Measurements from ENCODE around the gene GBA2. TPM values are rescaled to one million over a fixed set of nuclear protein-coding genes. Genes with fewer than 3 reads are reported as not detected.

Gene GBA2
- total RNA-seq, 6 donors from 2014 or later = 60.4 to 189 (median 77.0) TPM

DNA sequence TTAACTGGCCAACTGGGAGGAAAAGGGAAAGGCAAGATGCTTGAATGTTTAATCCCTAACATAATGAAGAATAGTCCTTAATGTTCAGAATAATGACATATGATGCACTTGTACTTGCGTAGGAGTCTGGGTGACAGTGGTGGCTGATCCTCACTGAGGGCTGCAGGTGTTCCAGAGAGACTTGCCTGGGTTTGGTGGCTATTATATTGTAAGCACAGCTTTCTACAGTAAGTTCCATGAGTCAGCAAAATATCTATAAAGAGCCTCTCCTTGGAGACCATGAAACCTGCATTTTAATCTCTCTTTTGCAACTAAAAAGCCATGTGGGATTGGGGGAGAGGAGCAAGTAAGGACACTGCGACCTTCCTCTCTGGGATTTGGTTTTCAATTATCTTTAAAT is 40.5 kb upstream of the GBA2 start:
- Histone ChIP-seq H3K36me3 (peaks cover 0 to 5% (median 0%) of the 10 kb centered on the region in 4 donors), H3K4me3 (no peak overlapping the region), H3K4me1 (peaks cover 23 to 32% (median 28%) of the 10 kb centered on the region in 4 donors), H3K27ac (no peak overlapping the region), H3K27me3 (no peaks in the 10 kb centered on the region), H3K9me3 (no peaks in the 10 kb centered on the region)
- TF ChIP-seq POLR2A (IDR thresholded peaks at IDR 0.05) = no peak
- TF ChIP-seq, protein P1, sequence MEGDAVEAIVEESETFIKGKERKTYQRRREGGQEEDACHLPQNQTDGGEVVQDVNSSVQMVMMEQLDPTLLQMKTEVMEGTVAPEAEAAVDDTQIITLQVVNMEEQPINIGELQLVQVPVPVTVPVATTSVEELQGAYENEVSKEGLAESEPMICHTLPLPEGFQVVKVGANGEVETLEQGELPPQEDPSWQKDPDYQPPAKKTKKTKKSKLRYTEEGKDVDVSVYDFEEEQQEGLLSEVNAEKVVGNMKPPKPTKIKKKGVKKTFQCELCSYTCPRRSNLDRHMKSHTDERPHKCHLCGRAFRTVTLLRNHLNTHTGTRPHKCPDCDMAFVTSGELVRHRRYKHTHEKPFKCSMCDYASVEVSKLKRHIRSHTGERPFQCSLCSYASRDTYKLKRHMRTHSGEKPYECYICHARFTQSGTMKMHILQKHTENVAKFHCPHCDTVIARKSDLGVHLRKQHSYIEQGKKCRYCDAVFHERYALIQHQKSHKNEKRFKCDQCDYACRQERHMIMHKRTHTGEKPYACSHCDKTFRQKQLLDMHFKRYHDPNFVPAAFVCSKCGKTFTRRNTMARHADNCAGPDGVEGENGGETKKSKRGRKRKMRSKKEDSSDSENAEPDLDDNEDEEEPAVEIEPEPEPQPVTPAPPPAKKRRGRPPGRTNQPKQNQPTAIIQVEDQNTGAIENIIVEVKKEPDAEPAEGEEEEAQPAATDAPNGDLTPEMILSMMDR (IDR thresholded peaks at IDR 0.05) = no peak
- ATAC-seq (ENCODE audit: low FRiP score in 2 of 2) (no peak), DNase-seq (no peak)
- 91 to 98% methylated on average over 2 of the region's 2 CpGs for WGBS, 2 donors

DNA sequence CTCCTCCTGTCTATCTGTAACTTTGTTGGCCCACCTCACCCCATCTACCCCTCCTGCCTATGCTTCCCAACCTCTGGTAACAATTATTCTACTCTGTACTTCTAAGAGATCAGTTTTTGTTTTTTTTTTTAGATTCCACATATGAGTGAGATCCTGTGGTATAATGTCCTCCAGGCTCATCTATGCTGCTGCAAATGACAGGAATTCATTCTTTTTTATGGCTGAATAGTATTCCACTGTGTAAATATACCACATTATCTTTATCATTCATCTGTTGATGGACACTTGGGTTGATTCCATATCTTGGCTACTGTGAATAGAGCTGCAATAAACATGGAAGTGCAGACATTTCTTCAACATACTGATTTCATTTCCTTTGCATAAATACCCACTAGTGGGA is 34.4 kb upstream of the GBA2 start:
- peaks cover 0 to 5% (median 0%) of the 10 kb centered on the region in 4 donors for H3K36me3 ChIP-seq
- no peaks in the 10 kb centered on the region for H3K27me3 ChIP-seq
- no peaks in the 10 kb centered on the region for H3K4me1 ChIP-seq
- TF ChIP-seq, protein P1 (IDR thresholded peaks at IDR 0.05) = no peak
- no peak for TF ChIP-seq POLR2A (IDR thresholded peaks at IDR 0.05)
- no peak for TF ChIP-seq POLR2AphosphoS5 (IDR thresholded peaks at IDR 0.05)
- no peak for TF ChIP-seq EP300 (IDR thresholded peaks at IDR 0.05)
- DNase-seq (no peak), ATAC-seq (ENCODE audit: low FRiP score in 2 of 2) (no peak)
- H3K27ac ChIP-seq = no peak overlapping the region
- no peaks in the 10 kb centered on the region for H3K9me3 ChIP-seq
- no peak overlapping the region for H3K4me3 ChIP-seq

DNA sequence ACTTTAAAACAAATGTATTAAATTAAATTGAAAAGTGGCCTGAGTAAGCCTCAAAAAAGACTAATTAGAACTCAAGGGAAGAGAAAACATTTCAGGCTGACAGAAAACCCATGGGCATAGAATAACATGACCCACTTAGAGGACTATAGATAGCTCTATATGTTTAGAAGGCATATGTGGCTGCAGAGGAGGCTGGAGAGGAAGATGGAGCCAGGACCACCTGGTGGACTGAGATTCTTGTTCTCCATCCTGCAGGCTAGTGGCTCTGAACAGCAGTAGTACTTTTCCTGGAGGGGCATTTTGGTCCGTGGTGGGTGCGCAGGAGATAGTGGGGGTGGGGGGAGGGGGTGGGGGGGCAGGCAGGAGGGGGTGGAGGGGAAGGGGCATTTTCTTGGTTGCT is 32.0 kb upstream of the GBA2 start:
- Histone ChIP-seq H3K9me3 (no peaks in the 10 kb centered on the region), H3K4me1 (no peaks in the 10 kb centered on the region), H3K4me3 (no peak overlapping the region), H3K27me3 (no peaks in the 10 kb centered on the region), H3K27ac (no peak overlapping the region), H3K36me3 (peaks cover 0 to 5% (median 0%) of the 10 kb centered on the region in 4 donors)
- WGBS, 2 donors = 75 to 80% methylated on average over 1 to 2 of the region's 2 CpGs
- ATAC-seq (ENCODE audit: low FRiP score in 2 of 2) (no peak), DNase-seq (no peak)
- no peak for TF ChIP-seq POLR2AphosphoS5 (IDR thresholded peaks at IDR 0.05)
- TF ChIP-seq, protein P1 (IDR thresholded peaks at IDR 0.05) = no peak
- no peak for TF ChIP-seq POLR2A (IDR thresholded peaks at IDR 0.05)
- TF ChIP-seq EP300 (IDR thresholded peaks at IDR 0.05) = no peak

DNA sequence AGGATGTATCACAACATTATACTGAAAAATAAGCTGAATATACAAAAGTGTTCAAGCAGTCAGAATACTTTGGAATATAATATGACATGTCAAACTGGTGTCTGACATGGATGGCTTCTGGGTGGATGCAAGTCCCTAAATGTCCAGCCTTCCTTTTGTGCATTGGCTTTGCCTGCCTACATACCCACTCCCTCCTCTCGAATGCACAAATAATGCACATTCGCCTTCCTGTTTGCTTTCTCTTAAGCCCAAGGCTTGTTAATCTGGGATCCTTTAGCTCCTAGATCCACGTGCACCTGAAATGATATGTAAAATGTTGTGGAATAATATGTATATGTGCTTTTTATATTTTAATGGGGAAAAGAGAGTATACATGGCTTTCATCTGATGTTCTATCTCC is 29.5 kb upstream of the GBA2 start:
- no peaks in the 10 kb centered on the region for H3K27me3 ChIP-seq
- no peak overlapping the region for H3K4me3 ChIP-seq
- peaks cover 0 to 3% (median 0%) of the 10 kb centered on the region in 4 donors for H3K4me1 ChIP-seq
- no peak for DNase-seq
- WGBS, 2 donors = 89 to 90% methylated on average over 3 of the region's 3 CpGs
- no peak overlapping the region for H3K27ac ChIP-seq
- no peaks in the 10 kb centered on the region for H3K9me3 ChIP-seq
- no peak for ATAC-seq (ENCODE audit: low FRiP score in 2 of 2)
- no peaks in the 10 kb centered on the region for H3K36me3 ChIP-seq
- TF ChIP-seq EP300 (IDR thresholded peaks at IDR 0.05) (no peak), POLR2A (IDR thresholded peaks at IDR 0.05) (no peak), POLR2AphosphoS5 (IDR thresholded peaks at IDR 0.05) (no peak)
- TF ChIP-seq, protein P1 (IDR thresholded peaks at IDR 0.05) = no peak

DNA sequence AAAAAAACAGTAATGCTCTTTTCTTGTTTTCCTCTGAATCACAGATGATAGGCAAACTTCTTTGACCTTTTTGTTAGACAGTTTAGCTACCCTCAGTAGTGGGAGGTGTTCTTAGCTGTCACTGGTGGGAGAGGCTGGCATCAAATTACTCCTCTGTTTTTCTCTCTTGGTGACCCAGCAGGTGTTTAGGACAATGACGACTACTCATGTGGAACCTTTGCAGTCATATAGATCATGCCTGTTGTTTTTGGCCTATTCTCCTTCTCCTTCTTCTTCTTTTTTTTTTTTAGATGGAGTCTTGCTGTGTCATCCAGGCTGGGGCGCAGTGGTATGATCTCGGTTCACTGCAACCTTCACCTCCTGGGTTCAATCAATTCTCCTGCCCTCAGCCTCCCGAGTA is 27.0 kb upstream of the GBA2 start:
- Histone ChIP-seq H3K27ac (no peak overlapping the region), H3K9me3 (no peaks in the 10 kb centered on the region)
- TF ChIP-seq POLR2A (IDR thresholded peaks at IDR 0.05) (no peak), POLR2AphosphoS5 (IDR thresholded peaks at IDR 0.05) (no peak), EP300 (IDR thresholded peaks at IDR 0.05) (no peak)
- TF ChIP-seq, protein P1 (IDR thresholded peaks at IDR 0.05) = no peak

More for the DNA sequence above, 27.0 kb upstream of the GBA2 start:
- H3K4me1 ChIP-seq = peaks cover 12 to 15% (median 13%) of the 10 kb centered on the region in 4 donors
- no peak overlapping the region for H3K4me3 ChIP-seq
- H3K36me3 ChIP-seq = no peaks in the 10 kb centered on the region
- 74 to 78% methylated on average over 4 of the region's 4 CpGs for WGBS, 2 donors
- no peaks in the 10 kb centered on the region for H3K27me3 ChIP-seq
- no peak for ATAC-seq (ENCODE audit: low FRiP score in 2 of 2)
- no peak for DNase-seq
